Femur (tissue), 1 donor: ENCODE results near the gene SLC34A1.

Experiments
- DNase-seq: peaks from one replicate; pipeline ENCODE4 v3.0.0-alpha.2; 2017

Gene SLC34A1

DNA sequence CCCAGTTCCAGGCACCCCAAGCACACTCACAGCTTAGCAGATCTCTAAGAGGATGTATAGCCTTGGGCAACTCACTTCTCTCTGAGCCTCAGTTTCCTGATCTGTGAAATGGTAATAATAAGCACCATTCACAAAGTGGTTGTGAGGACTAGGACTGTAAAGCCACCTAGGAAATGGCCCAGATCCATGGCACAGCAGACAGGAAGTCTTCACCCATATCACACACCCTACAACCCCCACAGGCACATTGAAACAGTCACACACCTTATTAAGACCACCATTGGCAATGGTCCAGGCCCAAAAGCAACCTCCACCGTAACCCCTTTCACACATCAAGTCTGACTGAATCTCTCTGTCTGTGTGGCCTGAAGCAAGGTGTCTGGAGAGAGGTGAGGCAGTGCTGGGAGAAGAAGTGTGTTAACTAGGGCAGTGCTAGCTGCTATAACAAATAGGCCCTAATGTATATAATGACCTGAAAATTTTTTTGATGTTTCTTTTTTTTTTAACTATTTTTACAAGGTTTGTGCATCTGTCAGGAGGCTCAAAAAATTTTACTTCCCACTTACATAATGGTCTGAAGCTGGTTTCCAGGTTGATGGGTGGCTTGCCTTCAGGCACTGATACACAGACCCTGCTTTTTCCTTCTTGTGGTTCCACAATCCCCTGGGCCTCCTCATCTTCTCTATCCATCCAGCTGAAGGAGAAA, 28.9 kb upstream of the SLC34A1 start:
- no peak for DNase-seq

DNA sequence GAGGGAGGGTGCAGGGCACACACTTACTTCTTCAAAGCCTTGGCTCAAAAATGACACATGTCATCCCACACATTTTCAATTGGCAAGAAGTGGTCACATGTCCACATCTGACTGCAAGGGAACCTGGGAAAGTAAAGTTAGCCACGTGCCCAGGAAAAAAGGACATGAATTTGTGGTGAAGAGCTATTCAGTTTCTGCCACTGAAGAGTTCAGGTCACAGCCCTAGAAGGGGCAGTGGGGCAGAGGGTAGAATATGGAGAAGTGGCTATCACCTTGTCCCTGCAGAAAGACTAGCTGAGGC, 28.4 kb upstream of the SLC34A1 start:
- no peak for DNase-seq

DNA sequence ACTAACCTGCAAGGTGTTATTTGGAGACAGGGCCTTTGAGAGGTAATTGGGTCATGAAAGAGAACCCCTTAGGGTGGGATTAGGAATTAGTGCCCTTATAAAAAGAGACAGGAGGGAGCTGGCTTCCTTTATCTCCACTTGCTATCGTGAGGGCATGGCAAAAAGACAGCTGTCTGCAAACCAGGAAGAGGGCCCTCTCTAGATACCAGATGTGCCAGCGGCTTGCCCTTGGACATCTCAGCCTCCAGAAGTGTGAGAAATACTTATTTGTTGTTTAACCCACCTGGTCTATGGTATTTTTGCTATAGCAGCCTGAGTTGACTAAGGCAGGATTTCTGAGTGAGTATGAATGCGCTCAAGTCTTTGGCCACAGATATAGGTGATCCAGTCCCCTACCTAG, 27.5 kb upstream of the SLC34A1 start:
- DNase-seq, result no peak

DNA sequence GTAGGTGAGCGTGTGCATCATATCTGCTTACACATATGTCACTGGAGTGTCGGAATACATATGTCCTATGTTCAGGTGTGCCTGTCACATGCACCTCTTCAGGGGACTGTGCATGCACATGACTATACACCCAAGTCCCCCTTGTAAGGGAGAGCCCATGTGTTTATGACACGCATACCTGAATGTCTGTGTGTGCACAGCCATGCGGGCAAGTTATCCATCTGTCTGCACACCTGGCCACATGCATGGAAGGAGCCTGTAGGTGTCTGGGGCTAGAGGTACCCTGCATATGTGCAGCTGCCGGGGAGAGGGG, 27.1 kb upstream of the SLC34A1 start:
- no peak for DNase-seq

DNA sequence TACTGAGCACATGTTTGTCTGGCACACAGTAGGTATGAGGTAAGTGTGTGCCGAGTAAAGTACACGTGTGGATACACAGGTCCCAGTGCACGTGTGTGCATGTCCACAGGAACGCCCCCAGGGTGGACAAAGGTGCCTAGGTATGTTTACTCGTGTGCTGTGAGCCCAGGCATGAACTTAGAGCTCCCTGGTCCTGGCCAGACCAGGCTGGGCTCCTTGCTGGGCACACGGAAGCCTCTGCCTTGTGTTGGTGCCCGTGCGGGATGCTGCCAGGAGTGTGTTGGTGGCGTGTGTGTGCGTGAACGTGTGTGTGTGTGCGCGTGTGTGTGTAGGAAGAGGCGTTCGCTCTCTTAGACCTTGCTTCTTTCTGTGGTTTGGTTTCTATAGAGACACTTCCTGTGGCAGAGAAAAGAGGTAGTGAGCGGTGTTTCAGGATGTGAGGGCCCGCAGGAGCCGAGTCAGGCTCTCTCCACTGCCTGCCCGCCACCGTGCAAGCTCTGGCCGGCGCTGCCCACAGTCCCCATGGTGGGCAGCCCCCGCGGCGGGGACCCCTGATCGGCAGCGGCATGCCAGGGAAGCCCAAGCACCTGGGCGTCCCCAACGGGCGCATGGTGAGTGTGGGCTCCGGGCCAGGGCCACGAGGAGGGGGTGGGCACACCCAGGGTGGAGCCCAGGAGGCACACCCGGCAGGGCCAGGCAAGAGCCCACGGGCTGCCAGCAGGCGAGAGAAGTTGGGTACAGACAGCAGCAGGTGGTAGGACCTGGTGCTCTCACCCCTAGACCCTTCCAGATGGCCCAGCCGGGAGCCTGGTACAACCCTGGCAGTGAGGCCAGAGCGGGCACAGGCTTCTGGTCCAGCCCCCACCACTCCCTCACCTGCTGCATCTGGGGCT, 26.5 kb upstream of the SLC34A1 start, which contains the start of gene RGS14:
RGS14 (plus strand) TSS at position 466 of the 893 bp plus-strand sequence; CDS start at position 567, 101 bp downstream.
- peak; percentile 60 for DNase-seq

DNA sequence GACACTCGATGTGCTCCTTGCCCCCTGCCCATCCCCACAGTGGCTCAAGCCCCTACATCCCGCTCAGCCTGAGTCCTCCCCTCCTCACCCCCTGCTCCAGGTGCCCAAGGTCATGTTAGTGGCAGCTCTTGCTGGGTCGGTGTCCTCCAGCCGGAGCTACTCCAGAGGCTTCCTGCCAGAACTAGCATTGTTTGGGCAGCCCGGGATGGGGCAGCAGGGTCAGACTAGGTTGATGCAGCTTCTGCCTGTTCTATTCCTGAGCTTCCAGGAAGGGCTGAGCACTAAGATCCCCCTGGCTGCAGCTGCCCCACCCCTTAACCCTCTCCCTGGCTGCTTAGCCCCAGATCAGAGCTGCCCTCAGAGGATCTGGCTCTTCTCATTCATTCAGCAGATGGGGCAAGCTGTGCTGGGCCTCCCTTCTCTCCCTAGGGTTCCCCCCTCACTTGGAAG, 25.8 kb upstream of the SLC34A1 start:
- DNase-seq, result no peak

DNA sequence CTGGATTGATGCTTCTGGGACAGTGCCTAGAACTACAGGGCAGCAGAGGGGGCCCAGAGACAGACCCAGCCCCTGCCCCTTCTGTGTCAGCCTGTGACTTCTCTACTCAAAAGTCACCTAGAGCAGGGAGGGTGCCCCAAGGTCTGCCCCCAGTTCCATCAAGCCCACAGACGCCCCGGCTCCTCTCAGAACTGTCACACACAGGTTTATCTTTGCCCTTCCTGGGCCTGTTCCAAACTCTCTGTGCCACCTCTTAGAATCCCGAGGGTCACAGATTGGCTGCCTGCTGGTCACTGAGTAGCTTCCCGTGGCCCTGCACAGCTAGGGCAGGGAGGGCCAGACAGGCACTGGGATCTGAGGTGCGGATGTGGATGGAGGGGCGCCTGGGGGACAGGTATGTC, 24.8 kb upstream of the SLC34A1 start:
- DNase-seq, result no peak

DNA sequence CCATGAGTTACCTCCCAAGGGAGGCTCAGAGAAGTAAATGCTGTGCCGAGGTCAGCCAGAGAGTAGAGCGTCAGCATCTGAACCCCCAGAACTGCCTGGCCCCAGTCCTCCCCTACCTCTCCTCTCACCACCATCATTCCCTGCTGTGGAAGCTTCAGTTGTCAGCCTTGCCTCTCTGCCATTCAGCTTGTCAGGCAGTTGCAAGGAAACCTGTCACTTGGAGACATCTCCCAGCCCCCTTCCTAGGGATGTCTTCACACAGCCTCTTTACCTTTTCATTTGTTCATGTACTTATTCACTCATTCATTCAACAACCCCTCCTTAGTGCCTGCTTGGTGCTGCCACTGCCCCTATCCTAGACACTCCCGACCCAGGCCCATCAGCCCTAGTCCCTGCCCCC, 24.4 kb upstream of the SLC34A1 start:
- no peak for DNase-seq

DNA sequence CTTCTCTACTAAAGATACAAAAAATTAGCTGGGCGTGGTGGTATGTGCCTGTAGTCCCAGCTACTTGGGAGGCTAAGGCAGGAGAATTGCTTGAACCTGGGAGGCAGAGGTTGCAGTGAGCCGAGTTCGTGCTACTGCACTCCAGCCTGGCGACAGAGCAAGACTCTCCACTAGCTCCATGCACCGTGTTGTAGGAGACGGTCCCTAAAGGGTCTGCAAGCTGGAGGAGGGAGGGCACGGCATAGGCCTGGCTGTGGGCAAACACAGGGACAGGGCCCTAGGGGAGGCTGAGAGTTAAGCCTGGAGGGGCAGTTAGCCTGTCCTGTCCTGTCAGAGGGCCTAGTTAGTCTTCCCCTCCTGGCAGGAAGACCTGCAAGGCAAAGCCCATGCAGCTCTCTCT, 23.5 kb upstream of the SLC34A1 start:
- DNase-seq, result peak; percentile 13

DNA sequence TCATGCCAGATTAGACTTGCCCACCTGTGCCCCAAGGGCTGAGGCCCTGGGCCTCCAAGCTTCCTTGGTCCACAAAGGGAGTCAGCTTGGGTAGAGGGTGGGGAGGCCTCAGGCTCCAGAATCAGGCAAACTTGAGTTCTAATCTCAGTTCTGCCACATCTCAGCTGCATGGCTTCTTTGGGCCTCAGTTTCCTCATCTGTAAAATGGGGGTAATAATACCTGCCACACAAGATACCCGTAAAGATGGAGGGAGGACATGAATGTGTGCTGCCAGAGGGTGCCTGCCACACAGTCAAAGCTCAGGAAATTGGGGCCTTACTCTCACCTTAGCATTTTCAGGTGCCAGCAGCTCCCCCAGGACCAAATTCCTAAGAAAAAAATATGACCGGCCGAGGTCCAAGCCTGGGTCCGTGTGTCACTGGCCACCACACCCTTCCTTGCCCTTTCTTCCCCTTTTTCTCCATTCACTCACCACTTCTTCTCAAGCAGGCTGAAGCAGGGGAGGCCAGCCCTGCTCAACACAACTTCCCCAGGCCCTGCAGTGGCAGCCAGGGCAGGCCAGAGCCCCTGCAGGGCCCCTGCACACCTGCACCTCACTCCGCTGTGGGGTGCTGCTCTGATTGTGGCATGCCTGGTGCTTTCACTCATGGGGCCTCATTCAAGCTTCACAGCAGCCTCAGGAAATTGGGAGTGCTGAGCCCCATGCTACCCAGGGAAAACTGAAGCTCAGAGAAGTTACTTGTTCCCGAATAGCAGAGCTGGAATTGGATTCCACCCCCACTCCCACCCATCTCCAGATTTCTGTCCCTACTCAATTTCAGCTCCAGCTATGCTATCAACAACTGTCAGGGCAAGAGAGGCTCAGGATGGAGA, 22.6 kb upstream of the SLC34A1 start:
- DNase-seq, result peak; percentile 18

DNA sequence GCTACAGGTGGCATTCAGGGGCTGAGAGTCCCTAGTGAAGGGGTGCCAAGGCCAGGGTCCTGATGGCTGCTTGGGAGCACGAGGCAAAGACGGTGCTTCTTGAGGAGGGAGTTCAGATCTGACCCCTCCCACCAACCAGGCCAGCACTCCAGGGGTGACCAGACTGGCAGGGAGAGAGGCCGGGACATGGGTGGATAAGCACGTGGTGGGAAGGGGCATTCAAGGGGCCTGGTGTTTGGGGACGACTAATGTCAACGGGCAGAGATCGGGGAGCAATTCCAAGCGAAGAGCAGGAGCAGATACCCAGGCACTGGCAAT, 22.0 kb upstream of the SLC34A1 start:
- DNase-seq, result no peak

DNA sequence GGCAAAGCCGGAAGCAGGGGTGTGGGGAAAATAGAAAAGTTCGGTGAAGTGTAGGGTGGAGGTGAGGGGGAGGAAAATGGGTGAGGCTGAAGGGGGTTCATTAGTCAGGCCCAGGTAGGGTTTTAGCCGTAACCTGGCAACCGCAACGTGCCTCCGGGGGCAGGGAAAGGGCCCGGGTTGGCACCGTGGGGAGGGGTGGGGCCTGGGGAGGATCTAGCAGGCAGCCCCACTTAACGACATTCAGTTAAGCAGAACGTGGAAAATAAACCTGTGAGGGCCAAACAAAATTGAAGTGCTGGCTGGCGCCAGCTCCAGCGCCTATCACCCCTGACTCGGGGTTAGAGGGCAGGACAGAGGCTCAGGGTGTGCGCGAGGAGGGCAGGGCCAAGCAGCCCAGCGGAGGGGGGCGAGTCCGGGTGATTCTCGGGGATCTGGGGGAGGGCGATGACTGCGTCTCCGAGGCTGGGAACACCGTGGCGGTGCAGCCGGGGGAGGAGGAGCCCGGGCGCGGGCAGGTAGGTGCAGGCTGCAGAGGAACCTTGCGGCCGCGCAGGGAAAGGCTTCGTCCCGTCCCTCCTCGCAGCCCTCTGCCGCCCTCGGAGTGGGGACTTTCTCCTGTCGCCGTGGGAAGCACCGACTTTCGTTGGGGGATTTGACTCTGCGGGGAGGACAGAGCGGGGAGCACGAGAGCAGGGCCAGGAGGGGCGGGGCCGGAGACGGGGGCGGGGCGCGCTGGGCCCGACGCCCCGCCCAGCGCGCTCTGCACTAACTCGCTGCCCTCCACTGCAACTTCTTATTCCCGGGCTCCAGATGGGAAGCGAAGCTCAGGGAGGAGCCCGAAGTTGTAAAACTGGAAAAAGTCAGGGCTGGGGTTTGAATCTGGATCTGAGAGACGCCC, 21.4 kb upstream of the SLC34A1 start:
- peak; percentile 69 for DNase-seq

DNA sequence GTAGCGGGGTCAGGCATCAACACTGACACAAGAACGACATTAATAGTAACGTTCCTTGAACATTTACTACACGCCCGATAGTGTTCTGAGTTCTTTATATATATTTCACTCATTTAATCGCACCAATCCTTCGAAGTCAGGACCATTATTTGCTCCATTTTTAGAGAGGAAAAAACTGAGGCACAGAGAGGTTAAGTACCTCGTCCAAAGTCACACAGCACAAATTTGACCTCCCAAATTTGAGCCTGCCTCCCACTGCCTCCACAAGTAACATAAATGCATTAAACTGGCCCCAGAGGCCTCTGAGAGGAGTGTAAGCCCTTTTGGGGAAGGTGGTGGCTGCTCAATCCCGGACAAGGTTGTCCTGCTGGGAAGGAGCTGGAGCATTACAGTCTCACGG, 20.7 kb upstream of the SLC34A1 start:
- DNase-seq, result no peak

DNA sequence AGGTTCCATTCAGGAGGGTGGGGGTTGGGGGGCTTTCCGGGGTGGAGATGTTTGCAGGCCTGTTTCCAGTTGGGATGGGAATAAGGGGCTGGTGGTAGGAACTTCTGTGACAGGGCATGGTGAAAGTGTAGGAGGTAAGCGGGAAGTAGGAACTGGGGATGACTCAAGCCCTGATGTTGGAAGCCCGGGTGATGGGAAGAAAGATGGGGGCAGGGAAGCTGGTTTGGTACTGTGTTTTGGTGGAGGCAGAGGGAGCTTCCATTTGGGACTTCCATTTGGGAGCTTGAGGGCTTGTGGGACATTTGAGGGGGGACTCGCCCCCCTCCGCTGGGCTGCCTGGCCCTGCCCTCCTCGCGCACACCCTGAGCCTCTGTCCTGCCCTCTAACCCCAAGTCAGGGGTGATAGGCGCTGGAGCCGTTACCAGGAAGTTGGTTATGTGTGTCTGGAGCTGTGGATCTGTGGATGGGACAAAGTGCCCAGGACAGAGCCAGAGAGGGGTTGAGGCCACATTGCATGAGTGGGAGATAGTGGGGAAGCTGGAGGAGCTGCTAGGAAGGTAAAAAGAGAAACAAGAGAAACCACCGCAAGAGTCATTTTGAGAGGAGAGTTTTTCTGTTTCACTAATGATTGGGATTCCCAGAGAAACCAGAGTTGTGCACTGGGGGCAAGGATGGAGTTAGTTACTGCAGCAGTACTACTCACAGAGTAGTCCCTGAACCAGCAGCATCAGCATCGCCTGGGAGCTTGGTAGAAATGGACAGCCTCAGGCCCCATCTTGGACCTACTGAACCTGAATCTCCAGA, 19.9 kb upstream of the SLC34A1 start:
- DNase-seq, result no peak

DNA sequence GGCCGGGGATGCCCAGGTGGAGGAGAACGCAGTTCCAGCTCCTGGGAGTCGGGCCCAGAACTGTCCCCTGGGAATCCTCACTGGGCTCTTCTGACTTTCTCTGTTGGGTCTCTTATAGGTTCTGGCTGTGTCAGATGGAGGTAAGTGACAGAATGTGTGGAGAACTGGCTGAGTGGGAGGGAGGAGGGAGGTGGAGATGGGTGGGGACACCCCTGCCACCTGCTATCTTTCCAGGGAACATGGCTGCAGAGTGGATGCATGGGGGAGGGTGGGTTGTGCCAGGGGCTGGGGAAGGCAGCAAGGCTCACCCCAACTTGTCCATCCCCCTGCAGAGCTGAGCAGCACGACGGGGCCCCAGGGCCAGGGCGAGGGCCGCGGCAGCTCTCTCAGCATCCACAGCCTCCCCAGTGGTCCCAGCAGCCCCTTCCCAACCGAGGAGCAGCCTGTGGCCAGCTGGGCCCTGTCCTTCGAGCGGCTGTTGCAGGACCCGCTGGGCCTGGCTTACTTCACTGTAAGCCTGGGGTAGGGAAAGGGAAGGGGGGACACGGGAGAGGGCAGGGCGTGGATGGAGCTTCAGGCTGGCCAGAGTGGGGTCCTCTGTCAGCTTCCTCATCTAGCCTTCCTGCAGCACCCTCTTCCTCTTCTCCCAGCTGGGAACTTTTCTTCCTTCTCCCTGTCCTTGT, 18.2 kb upstream of the SLC34A1 start:
- DNase-seq, result no peak

DNA sequence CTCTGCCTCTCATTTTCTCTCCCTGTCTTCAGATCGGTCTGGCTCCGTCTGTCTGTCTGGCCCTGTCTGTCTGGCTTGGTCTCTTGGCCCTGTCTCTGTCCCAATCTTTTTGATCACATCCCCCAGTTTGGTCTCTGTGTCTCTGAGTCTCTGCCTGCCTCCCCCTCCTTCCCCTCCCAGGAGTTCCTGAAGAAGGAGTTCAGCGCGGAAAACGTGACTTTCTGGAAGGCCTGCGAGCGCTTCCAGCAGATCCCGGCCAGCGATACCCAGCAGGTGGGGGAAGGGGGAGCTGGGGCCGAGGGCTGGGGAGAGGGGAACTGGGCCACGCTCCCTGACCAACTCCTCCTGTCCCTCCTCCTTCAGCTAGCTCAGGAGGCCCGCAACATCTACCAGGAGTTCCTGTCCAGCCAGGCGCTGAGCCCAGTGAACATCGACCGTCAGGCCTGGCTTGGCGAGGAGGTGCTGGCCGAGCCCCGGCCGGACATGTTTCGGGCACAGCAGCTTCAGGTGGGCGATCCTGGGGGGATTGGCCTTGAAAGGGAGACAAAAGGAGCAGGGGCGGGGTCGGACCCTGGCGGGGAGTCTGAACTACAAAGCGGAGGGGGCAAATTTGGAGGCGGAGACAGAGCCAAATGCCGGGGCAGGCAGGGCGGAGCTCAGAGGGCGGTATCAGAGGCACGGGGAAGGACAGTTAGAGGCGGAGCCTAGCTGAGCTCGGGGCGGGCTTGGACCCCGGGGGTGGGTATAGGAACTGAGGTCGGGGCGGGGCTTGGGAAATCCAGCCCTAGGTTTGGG, 17.5 kb upstream of the SLC34A1 start:
- DNase-seq, result peak; percentile 94

DNA sequence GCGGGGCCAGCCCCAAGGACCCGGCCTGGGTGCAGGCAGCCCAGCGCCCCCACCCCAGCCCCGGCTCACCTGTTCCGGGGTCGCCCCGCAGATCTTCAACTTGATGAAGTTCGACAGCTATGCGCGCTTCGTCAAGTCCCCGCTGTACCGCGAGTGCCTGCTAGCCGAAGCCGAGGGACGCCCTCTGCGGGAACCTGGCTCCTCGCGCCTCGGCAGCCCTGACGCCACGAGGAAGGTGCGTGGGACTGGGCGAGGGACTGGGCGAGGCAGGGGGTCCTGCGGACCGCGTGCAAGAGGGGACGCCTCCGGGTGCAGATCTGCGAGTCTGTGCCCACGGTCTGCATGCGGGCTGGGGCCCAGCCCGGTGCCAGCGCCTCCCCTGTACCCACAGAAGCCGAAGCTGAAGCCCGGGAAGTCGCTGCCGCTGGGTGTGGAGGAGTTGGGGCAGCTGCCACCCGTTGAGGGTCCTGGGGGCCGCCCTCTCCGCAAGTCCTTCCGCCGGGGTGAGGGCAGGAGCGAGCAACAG, 16.8 kb upstream of the SLC34A1 start:
- peak; percentile 40 for DNase-seq

DNA sequence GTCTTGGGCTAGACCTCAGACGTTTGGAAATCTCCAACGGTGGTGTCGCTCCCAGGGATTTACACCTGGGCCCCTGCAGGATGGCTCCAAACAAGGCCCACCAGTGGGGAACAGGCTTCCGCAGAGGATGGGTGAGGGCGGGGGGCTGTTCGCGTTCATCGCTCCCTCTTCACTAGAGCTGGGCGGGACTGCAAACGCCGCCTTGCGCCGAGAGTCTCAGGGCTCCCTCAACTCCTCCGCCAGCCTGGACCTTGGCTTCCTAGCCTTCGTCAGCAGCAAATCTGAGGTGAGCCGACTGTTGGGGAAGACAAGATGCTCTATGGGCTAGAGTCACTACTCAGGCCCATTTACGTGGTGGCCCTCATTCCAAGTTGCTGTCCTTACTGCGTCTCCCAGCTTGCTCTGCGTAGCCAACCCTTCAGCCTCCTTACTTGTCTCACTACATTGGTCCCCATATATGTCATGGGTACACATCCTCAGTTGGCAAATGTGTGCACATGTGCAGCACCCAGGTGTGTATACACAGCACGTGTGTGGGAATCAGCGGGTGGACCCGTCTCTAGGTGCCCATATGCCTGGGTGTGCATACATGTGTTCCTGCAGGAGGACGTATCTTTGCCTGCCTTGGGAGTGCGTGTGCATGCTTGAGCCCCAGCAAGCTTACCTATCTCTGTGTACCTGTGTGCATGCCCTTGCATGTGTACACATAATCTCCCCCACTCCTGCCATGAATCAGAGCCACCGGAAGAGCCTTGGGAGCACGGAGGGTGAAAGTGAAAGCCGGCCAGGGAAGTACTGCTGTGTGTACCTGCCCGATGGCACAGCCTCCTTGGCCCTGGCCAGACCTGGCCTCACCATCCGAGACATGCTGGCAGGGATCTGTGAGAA, 16.0 kb upstream of the SLC34A1 start:
- DNase-seq, result peak; percentile 17
